ENCODE data around the gene ACTR1A. TPM values are rescaled to one million over a fixed set of nuclear protein-coding genes. Genes with fewer than 3 reads are reported as not detected.

Gene ACTR1A
- total RNA-seq, 1 experiment from 2014 or later: 147 TPM

- Histone ChIP-seq H3K27me3 (ENCODE audit: control insufficient read depth, insufficient read depth, low read length) (no peaks in the 10 kb centered on the region), H3K36me3 (ENCODE audit: control insufficient read depth, insufficient read depth, low read length) (peaks cover 14% of the 10 kb centered on the region; the same call in 1 of the 2 replicates), H3K4me1 (ENCODE audit: control insufficient read depth, insufficient read depth, low read length) (0 out of 2 replicates have a peak, but pooled peaks cover 2% of the 10 kb centered on the region), H3K27ac (ENCODE audit: low read length) (no peak overlapping the region), H3K4me3 (ENCODE audit: low read depth in 2 of 2, low read length in 2 of 2) (no peak overlapping the region), H3K9me3 (ENCODE audit: control insufficient read depth, insufficient read depth, low read depth, low read length) (no peaks in the 10 kb centered on the region)
- in situ Hi-C loops (cut with HindIII; ENCODE audit: low pct_unique_long_range_greater_than_20kb, low sequenced_read_pairs): no loop called here
- ChIA-PET POLR2A (no interaction called here), CTCF (no interaction called here)
- no peak for DNase-seq (ENCODE audit: low read depth, low spot score)
- intact Hi-C loops (cut with micrococcal nuclease; ENCODE audit: unreplicated experiment): no loop called here
- ATAC-seq: no peak
- no TSS peak for BruUV-seq (replicated peaks)
- TF ChIP-seq CTCF (IDR thresholded peaks at IDR 0.05): no peak
- no peak for TF ChIP-seq SIN3A (IDR thresholded peaks at IDR 0.05; ENCODE audit: borderline replicate concordance, insufficient read depth, low read depth, low read length)
- no peak for TF ChIP-seq POLR2AphosphoS5 (IDR thresholded peaks at IDR 0.05; ENCODE audit: low read depth, low read length)
- no peak for TF ChIP-seq TCF7L2 (IDR thresholded peaks at IDR 0.05; ENCODE audit: low read depth, low read length)
- TF ChIP-seq REST (IDR thresholded peaks at IDR 0.05; ENCODE audit: insufficient read depth in 1 of 2, low read depth in 2 of 2, low read length in 1 of 2): no peak
Observed at GRCh38 chr10:102492344-102492939, 10.1 kb downstream of the ACTR1A start.

GRCh38 chr10:102491136-102491535 is 11.4 kb downstream of the ACTR1A start:
- in situ Hi-C loops (cut with HindIII; ENCODE audit: low pct_unique_long_range_greater_than_20kb, low sequenced_read_pairs): no loop called here
- ChIA-PET POLR2A (no interaction called here), CTCF (no interaction called here)
- Histone ChIP-seq H3K36me3 (ENCODE audit: control insufficient read depth, insufficient read depth, low read length) (peaks cover 13% of the 10 kb centered on the region; the same call in 1 of the 2 replicates), H3K27ac (ENCODE audit: low read length) (no peak overlapping the region), H3K27me3 (ENCODE audit: control insufficient read depth, insufficient read depth, low read length) (no peaks in the 10 kb centered on the region), H3K4me3 (ENCODE audit: low read depth in 2 of 2, low read length in 2 of 2) (no peak overlapping the region), H3K9me3 (ENCODE audit: control insufficient read depth, insufficient read depth, low read depth, low read length) (no peaks in the 10 kb centered on the region), H3K4me1 (ENCODE audit: control insufficient read depth, insufficient read depth, low read length) (0 out of 2 replicates have a peak, but pooled peaks cover 2% of the 10 kb centered on the region)
- DNase-seq (ENCODE audit: low read depth, low spot score) (no peak), ATAC-seq (no peak)
- intact Hi-C loops (cut with micrococcal nuclease; ENCODE audit: unreplicated experiment): no loop called here
- BruUV-seq (replicated peaks): TSS peak; percentile 33
- TF ChIP-seq SIN3A (IDR thresholded peaks at IDR 0.05; ENCODE audit: borderline replicate concordance, insufficient read depth, low read depth, low read length): no peak
- TF ChIP-seq CTCF (IDR thresholded peaks at IDR 0.05): no peak
- TF ChIP-seq TCF7L2 (IDR thresholded peaks at IDR 0.05; ENCODE audit: low read depth, low read length): no peak

Data from Panc1 (cell line).